ENCODE results near the gene CCDC137. TPM values are rescaled to one million over a fixed set of nuclear protein-coding genes. Genes with fewer than 3 reads are reported as not detected.

CCDC137 gene
- total RNA-seq, 1 experiment from 2014 or later: 35.8 TPM

- in situ Hi-C loops (cut with HindIII; ENCODE audit: low sequenced_read_pairs): no loop called here
- DNase-seq (ENCODE audit: low spot score): peak; percentile 68
Observed at GRCh38 chr17:81711814-81712467, 45.4 kb downstream of the CCDC137 start, which contains the start of gene SLC25A10. TSS of gene SLC25A10 (plus strand) at chr17:81712284. CDS start at chr17:81712427, 143 bp downstream.

- no peak for DNase-seq (ENCODE audit: low spot score)
- in situ Hi-C loops (cut with HindIII; ENCODE audit: low sequenced_read_pairs): no loop called here
Observed at GRCh38 chr17:81712468-81713003, 46.0 kb downstream of the CCDC137 start.

GRCh38 chr17:81713004-81713555 lies 46.5 kb downstream of the CCDC137 start:
- in situ Hi-C loops (cut with HindIII; ENCODE audit: low sequenced_read_pairs): no loop called here
- no peak for DNase-seq (ENCODE audit: low spot score)

GRCh38 chr17:81713556-81714411 lies 47.2 kb downstream of the CCDC137 start:
- no peak for DNase-seq (ENCODE audit: low spot score)
- in situ Hi-C loops (cut with HindIII; ENCODE audit: low sequenced_read_pairs): no loop called here

- no peak for DNase-seq (ENCODE audit: low spot score)
- in situ Hi-C loops (cut with HindIII; ENCODE audit: low sequenced_read_pairs): no loop called here
Observed at GRCh38 chr17:81714412-81715106, 48.0 kb downstream of the CCDC137 start.

GRCh38 chr17:81715107-81715871 lies 48.8 kb downstream of the CCDC137 start:
- in situ Hi-C loops (cut with HindIII; ENCODE audit: low sequenced_read_pairs): no loop called here
- DNase-seq (ENCODE audit: low spot score): no peak

GRCh38 chr17:81715872-81716673 lies 49.5 kb downstream of the CCDC137 start:
- DNase-seq (ENCODE audit: low spot score): no peak
- in situ Hi-C loops (cut with HindIII; ENCODE audit: low sequenced_read_pairs): no loop called here

- no peak for DNase-seq (ENCODE audit: low spot score)
- in situ Hi-C loops (cut with HindIII; ENCODE audit: low sequenced_read_pairs): no loop called here
Observed at GRCh38 chr17:81716674-81716996, 50.1 kb downstream of the CCDC137 start.

GRCh38 chr17:81717049-81717765 lies 50.7 kb downstream of the CCDC137 start:
- in situ Hi-C loops (cut with HindIII; ENCODE audit: low sequenced_read_pairs): no loop called here
- DNase-seq (ENCODE audit: low spot score): no peak

GRCh38 chr17:81717766-81718089 lies 51.2 kb downstream of the CCDC137 start:
- in situ Hi-C loops (cut with HindIII; ENCODE audit: low sequenced_read_pairs): no loop called here
- DNase-seq (ENCODE audit: low spot score): no peak

GRCh38 chr17:81719410-81720266 lies 53.1 kb downstream of the CCDC137 start:
- in situ Hi-C loops (cut with HindIII; ENCODE audit: low sequenced_read_pairs): no loop called here
- no peak for DNase-seq (ENCODE audit: low spot score)

- DNase-seq (ENCODE audit: low spot score): no peak
- in situ Hi-C loops (cut with HindIII; ENCODE audit: low sequenced_read_pairs): no loop called here
Observed at GRCh38 chr17:81720267-81721071, 53.9 kb downstream of the CCDC137 start.

- in situ Hi-C loops (cut with HindIII; ENCODE audit: low sequenced_read_pairs): no loop called here
- no peak for DNase-seq (ENCODE audit: low spot score)
Observed at GRCh38 chr17:81722184-81723120, 55.9 kb downstream of the CCDC137 start.
